Fibroblast of upper back skin (primary cell): ENCODE measurements around the gene ESYT2.
"Not testable (repeated sequence)": the region's sequence is repeated elsewhere in the genome, so short reads cannot be mapped to it uniquely, and the experiment has no call there.

ENCODE experiments used
- DNase-seq: peaks from one replicate; pipeline ENCODE4 v3.0.0-alpha.2; 2013

ESYT2 gene

GRCh38 chr7:158829342-158830210 lies at the start of gene ESYT2:
ESYT2 (minus strand) TSS chr7:158829509; CDS start chr7:158829418, 91 bp downstream.
- peak; percentile 97 for DNase-seq

- DNase-seq, result not testable (repeated sequence)
Observed at GRCh38 chr7:158878151-158879079, 49.1 kb upstream of the ESYT2 start.

- no peak for DNase-seq
Observed at GRCh38 chr7:158876984-158877383, 47.7 kb upstream of the ESYT2 start.

- no peak for DNase-seq
Observed at GRCh38 chr7:158869876-158870275, 40.6 kb upstream of the ESYT2 start.

GRCh38 chr7:158868764-158869410 lies 39.6 kb upstream of the ESYT2 start:
- no peak for DNase-seq

- no peak for DNase-seq
Observed at GRCh38 chr7:158867214-158867984, 38.1 kb upstream of the ESYT2 start.

GRCh38 chr7:158865977-158866376 lies 36.7 kb upstream of the ESYT2 start:
- no peak for DNase-seq

GRCh38 chr7:158865462-158865922 lies 36.2 kb upstream of the ESYT2 start:
- peak; percentile 20 for DNase-seq

- DNase-seq, result no peak
Observed at GRCh38 chr7:158864833-158865232, 35.5 kb upstream of the ESYT2 start.

GRCh38 chr7:158864507-158864820 lies 35.2 kb upstream of the ESYT2 start:
- DNase-seq, result no peak

- peak; percentile 79 for DNase-seq
Observed at GRCh38 chr7:158863611-158864506, 34.5 kb upstream of the ESYT2 start.

GRCh38 chr7:158862985-158863610 lies 33.8 kb upstream of the ESYT2 start:
- peak; percentile 24 for DNase-seq

GRCh38 chr7:158861936-158862704 lies 32.8 kb upstream of the ESYT2 start:
- no peak for DNase-seq

- no peak for DNase-seq
Observed at GRCh38 chr7:158861004-158861787, 31.9 kb upstream of the ESYT2 start.

- no peak for DNase-seq
Observed at GRCh38 chr7:158860394-158860793, 31.1 kb upstream of the ESYT2 start.

- no peak for DNase-seq
Observed at GRCh38 chr7:158858592-158859503, 29.5 kb upstream of the ESYT2 start.

- no peak for DNase-seq
Observed at GRCh38 chr7:158856883-158857668, 27.8 kb upstream of the ESYT2 start.
